ENCODE data around the gene EXOC3L1.

EXOC3L1 gene

GRCh38 chr16:67216612-67217490 is 26.9 kb upstream of the EXOC3L1 start:
- no peak for DNase-seq (ENCODE audit: low spot score)

GRCh38 chr16:67215706-67216105 is 25.8 kb upstream of the EXOC3L1 start:
- no peak for DNase-seq (ENCODE audit: low spot score)

GRCh38 chr16:67213197-67214019 is 23.5 kb upstream of the EXOC3L1 start:
- no peak for DNase-seq (ENCODE audit: low spot score)

GRCh38 chr16:67212766-67213165 is 22.8 kb upstream of the EXOC3L1 start:
- no peak for DNase-seq (ENCODE audit: low spot score)

GRCh38 chr16:67211674-67212073 is 21.7 kb upstream of the EXOC3L1 start:
- no peak for DNase-seq (ENCODE audit: low spot score)

GRCh38 chr16:67210069-67210937 is 20.4 kb upstream of the EXOC3L1 start:
- no peak for DNase-seq (ENCODE audit: low spot score)

- DNase-seq (ENCODE audit: low spot score): no peak
Observed at GRCh38 chr16:67209565-67209964, 19.6 kb upstream of the EXOC3L1 start.

- no peak for DNase-seq (ENCODE audit: low spot score)
Observed at GRCh38 chr16:67208154-67208896, 18.4 kb upstream of the EXOC3L1 start.

- no peak for DNase-seq (ENCODE audit: low spot score)
Observed at GRCh38 chr16:67207249-67208091, 17.5 kb upstream of the EXOC3L1 start.

GRCh38 chr16:67206838-67207248 is 16.9 kb upstream of the EXOC3L1 start:
- DNase-seq (ENCODE audit: low spot score): no peak

- no peak for DNase-seq (ENCODE audit: low spot score)
Observed at GRCh38 chr16:67206129-67206837, 16.3 kb upstream of the EXOC3L1 start.

GRCh38 chr16:67204076-67204475 is 14.1 kb upstream of the EXOC3L1 start:
- DNase-seq (ENCODE audit: low spot score): no peak

- DNase-seq (ENCODE audit: low spot score): no peak
Observed at GRCh38 chr16:67202956-67203493, 13.1 kb upstream of the EXOC3L1 start.

GRCh38 chr16:67202426-67202825 is 12.5 kb upstream of the EXOC3L1 start:
- DNase-seq (ENCODE audit: low spot score): no peak

- DNase-seq (ENCODE audit: low spot score): no peak
Observed at GRCh38 chr16:67201411-67202345, 11.7 kb upstream of the EXOC3L1 start.

- no peak for DNase-seq (ENCODE audit: low spot score)
Observed at GRCh38 chr16:67200491-67200890, 10.6 kb upstream of the EXOC3L1 start.

GRCh38 chr16:67199808-67200198 is 9.9 kb upstream of the EXOC3L1 start:
- no peak for DNase-seq (ENCODE audit: low spot score)

Data from germinal center (tissue), 1 donor.